Liver (tissue), 9 donors: ENCODE measurements around the gene NUTM2G. TPM values are rescaled to one million over a fixed set of nuclear protein-coding genes. Genes with fewer than 3 reads are reported as not detected.
A peak's percentile ranks its signal among the peaks of the same experiment; 100 is the strongest.
"Not testable (repeated sequence)": the region's sequence is repeated elsewhere in the genome, so short reads cannot be mapped to it uniquely, and the experiment has no call there.

ENCODE experiments used
- DNase-seq: peaks from one replicate; pipeline ENCODE4 v3.0.0-alpha.2; 2017; ENCODE audit warnings: low spot score
- H3K27ac ChIP-seq, 2 donors: one replicate each; pipeline ENCODE4 v1.7.0; 2013; ENCODE audit warnings: inconsistent platforms in 2 of 2, low read length in 2 of 2, control low read depth in 1 of 2, low read depth in 1 of 2, mild to moderate bottlenecking in 1 of 2
- H3K27me3 ChIP-seq, 4 donors: one replicate each; pipeline versions ENCODE4 v1.6.1 to v1.7.0; 2013; ENCODE audit warnings: low read length in 3 of 4, inconsistent platforms in 1 of 4, mild to moderate bottlenecking in 1 of 4, moderate library complexity in 1 of 4; ENCODE audit not compliant: control insufficient read depth in 4 of 4, insufficient read depth in 4 of 4
- H3K36me3 ChIP-seq, 4 donors: one replicate each; pipeline versions ENCODE4 v1.6.1 to v1.7.0; 2013; ENCODE audit warnings: low read length in 3 of 4, mild to moderate bottlenecking in 3 of 4, low read depth in 1 of 4, moderate library complexity in 1 of 4; ENCODE audit not compliant: control insufficient read depth in 4 of 4, insufficient read depth in 3 of 4
- H3K4me1 ChIP-seq, 4 donors: one replicate each; pipeline versions ENCODE4 v1.6.1 to v1.7.0; 2013; ENCODE audit warnings: low read length in 3 of 4, mild to moderate bottlenecking in 3 of 4, moderate library complexity in 1 of 4; ENCODE audit not compliant: control insufficient read depth in 4 of 4, insufficient read depth in 4 of 4
- H3K4me3 ChIP-seq, 3 donors: one replicate each; pipeline versions ENCODE4 v1.6.1 to v1.7.0; 2013; ENCODE audit warnings: low read length in 3 of 3, control low read depth in 1 of 3, low read depth in 1 of 3, mild to moderate bottlenecking in 1 of 3
- H3K9ac ChIP-seq, 2 donors: one replicate each; pipeline ENCODE4 v1.7.0; 2013; ENCODE audit warnings: low read length in 2 of 2, mild to moderate bottlenecking in 2 of 2, moderate library complexity in 2 of 2, control low read depth in 1 of 2, low read depth in 1 of 2
- H3K9me3 ChIP-seq, 4 donors: one replicate each; pipeline versions ENCODE4 v1.6.1 to v1.7.0; 2013; ENCODE audit warnings: low read length in 3 of 4; ENCODE audit not compliant: control insufficient read depth in 4 of 4
- HNF4A ChIP-seq, 2 donors: conservative IDR thresholded peaks; 2 replicates each; pipeline ENCODE4 v1.6.1; 2016; ENCODE audit warnings: antibody characterized with exemption in 2 of 2, mild to moderate bottlenecking in 2 of 2
- RXRA ChIP-seq, 2 donors: IDR thresholded peaks; 2 replicates each; pipeline ENCODE4 v1.6.1; 2017 to 2018; ENCODE audit warnings: antibody characterized with exemption in 2 of 2, mild to moderate bottlenecking in 1 of 2
- WGBS: extraction: QIAGEN DNeasy Blood & Tissue Kit; methylation state at CpG from one replicate; pipeline ENCODE4 v1.1.7; 2013; 5-methylcytosine and 5-hydroxymethylcytosine counted together
- polyA plus RNA-seq, 2 donors: library from polyadenylated mRNA; stranded (reverse) in 1 of 2; unstranded in 1 of 2; fragments of 200-250 nt in 1 of 2; fragments of >200 nt in 1 of 2; fragmentation: Nextera tagmentation in 1 of 2; extraction: Ambion mirVana in 1 of 2; gene quantifications; one replicate each; pipeline versions ENCODE4 v1.2.1 to v1.2.3, GENCODE V29; 2013 to 2015
- total RNA-seq, 2 donors: library from RNA; depleted of rRNA; stranded (reverse); fragments of >200 nt; gene quantifications; one replicate each; pipeline ENCODE4 v1.2.3, GENCODE V29; 2014
- donor health status: healthy.
- donor health status: healthy.
- donor health status: healthy.
- donor health status: healthy.
- donor health status: healthy.

Gene NUTM2G
- total and polyA plus RNA-seq, 4 donors = 0.07 TPM; not detected in 3

- not testable (repeated sequence) for H3K4me1 ChIP-seq, H3K9ac ChIP-seq, H3K27me3 ChIP-seq, DNase-seq, H3K4me3 ChIP-seq, H3K9me3 ChIP-seq, H3K36me3 ChIP-seq, H3K27ac ChIP-seq
- 97% methylated on average over 7 of the region's 7 CpGs for WGBS
These were observed 55.0 kb downstream of the NUTM2G start for GRCh38 chr9:96983496-96984122.

- WGBS = 93% methylated on average over 3 of the region's 3 CpGs
These were observed 55.5 kb downstream of the NUTM2G start for GRCh38 chr9:96984139-96984538.

GRCh38 chr9:96984887-96985286 is 56.2 kb downstream of the NUTM2G start:
- not testable (repeated sequence) for H3K27me3 ChIP-seq, DNase-seq, H3K4me3 ChIP-seq, H3K36me3 ChIP-seq, H3K9ac ChIP-seq, H3K27ac ChIP-seq, H3K9me3 ChIP-seq, H3K4me1 ChIP-seq
- TF ChIP-seq RXRA (IDR thresholded peaks at IDR 0.05) (peak in 1 of 2 donors; percentile 30), HNF4A (conservative IDR thresholded peaks at IDR 0.05) (peak; percentile 22 to 31)
- WGBS = 99% methylated on average over 2 of the region's 2 CpGs

More at GRCh38 chr9:96984139-96984538, 55.5 kb downstream of the NUTM2G start:
- not testable (repeated sequence) for H3K4me1 ChIP-seq, H3K9ac ChIP-seq, H3K27ac ChIP-seq, DNase-seq, H3K9me3 ChIP-seq, H3K4me3 ChIP-seq, H3K36me3 ChIP-seq, H3K27me3 ChIP-seq

Other genes starting within 250 kb of the NUTM2G start
- gene ZNF510, start 150.8 kb upstream of the NUTM2G start, total RNA-seq = 1 to 10 TPM; 6.2 to 8.1 TPM
- 1 to 10 TPM; 1.4 to 2.0 TPM for gene ZNF510, start 150.8 kb upstream of the NUTM2G start, polyA plus RNA-seq
- gene ZNF782, start 74.3 kb upstream of the NUTM2G start, total RNA-seq = 1 to 10 TPM; 3.2 to 7.4 TPM
- 1 to 10 TPM in 1 of 2 donors, under 1 TPM in 1; 0.70 to 1.0 TPM for gene ZNF782, start 74.3 kb upstream of the NUTM2G start, polyA plus RNA-seq
- gene CTSV, start 110.3 kb downstream of the NUTM2G start, total RNA-seq = under 1 TPM; 0.17 to 0.42 TPM
- under 1 TPM; 0.17 to 0.65 TPM for gene CTSV, start 110.3 kb downstream of the NUTM2G start, polyA plus RNA-seq